Mucosa of rectum (tissue), 2 donors: ENCODE results near the gene CPLANE2.

Source experiments
- H3K27ac ChIP-seq, 2 donors: one replicate each; pipeline ENCODE4 v1.7.0; 2013; ENCODE audit warnings: inconsistent platforms in 2 of 2, low read depth in 2 of 2, low read length in 2 of 2
- H3K27me3 ChIP-seq, 2 donors: one replicate each; pipeline ENCODE4 v1.7.0; 2013; ENCODE audit warnings: low read length in 2 of 2; ENCODE audit not compliant: control insufficient read depth in 2 of 2, insufficient read depth in 2 of 2
- H3K36me3 ChIP-seq, 2 donors: one replicate each; pipeline ENCODE4 v1.7.0; 2013; ENCODE audit warnings: low read length in 2 of 2; ENCODE audit not compliant: control insufficient read depth in 2 of 2, insufficient read depth in 2 of 2
- H3K4me1 ChIP-seq, 2 donors: one replicate each; pipeline ENCODE4 v1.7.0; 2013; ENCODE audit warnings: low read length in 2 of 2, mild to moderate bottlenecking in 1 of 2; ENCODE audit not compliant: control insufficient read depth in 2 of 2, insufficient read depth in 2 of 2
- H3K4me3 ChIP-seq, 2 donors: one replicate each; pipeline ENCODE4 v1.7.0; 2013; ENCODE audit warnings: low read length in 2 of 2
- H3K9ac ChIP-seq, 2 donors: one replicate each; pipeline ENCODE4 v1.7.0; 2013; ENCODE audit warnings: low read length in 2 of 2, low read depth in 1 of 2, mild to moderate bottlenecking in 1 of 2
- H3K9me3 ChIP-seq, 2 donors: one replicate each; pipeline ENCODE4 v1.7.0; 2013; ENCODE audit warnings: low read length in 2 of 2; ENCODE audit not compliant: control insufficient read depth in 2 of 2
- donor health status: healthy.
- donor health status: Normal muscosa, but diverticular disease.

The CPLANE2 gene

GRCh38 chr1:16210581-16210980, 26.4 kb downstream of the CPLANE2 start:
- Histone ChIP-seq H3K27ac (no peak overlapping the region), H3K9me3 (no peaks in the 10 kb centered on the region), H3K4me1 (peaks cover 10 to 16% of the 10 kb centered on the region in 2 donors), H3K27me3 (no peaks in the 10 kb centered on the region), H3K9ac (no peak overlapping the region), H3K36me3 (no peaks in the 10 kb centered on the region), H3K4me3 (no peak overlapping the region)

GRCh38 chr1:16209847-16210407, 27.1 kb downstream of the CPLANE2 start:
- H3K9ac ChIP-seq: no peak overlapping the region
- peaks cover 10 to 16% of the 10 kb centered on the region in 2 donors for H3K4me1 ChIP-seq
- no peak overlapping the region for H3K27ac ChIP-seq
- no peak overlapping the region for H3K4me3 ChIP-seq
- H3K9me3 ChIP-seq: no peaks in the 10 kb centered on the region
- H3K36me3 ChIP-seq: no peaks in the 10 kb centered on the region
- no peaks in the 10 kb centered on the region for H3K27me3 ChIP-seq

- no peak overlapping the region for H3K4me3 ChIP-seq
- H3K4me1 ChIP-seq: peaks cover 10 to 16% of the 10 kb centered on the region in 2 donors
- no peak overlapping the region for H3K27ac ChIP-seq
These were observed 27.7 kb downstream of the CPLANE2 start for GRCh38 chr1:16209132-16209846.

GRCh38 chr1:16208270-16208987, 28.6 kb downstream of the CPLANE2 start:
- no peak overlapping the region for H3K4me3 ChIP-seq
- peaks cover 10 to 16% of the 10 kb centered on the region in 2 donors for H3K4me1 ChIP-seq
- H3K27ac ChIP-seq: no peak overlapping the region
- peaks cover 0 to 8% of the 10 kb centered on the region in 2 donors for H3K36me3 ChIP-seq
- no peaks in the 10 kb centered on the region for H3K27me3 ChIP-seq
- no peak overlapping the region for H3K9ac ChIP-seq
- H3K9me3 ChIP-seq: no peaks in the 10 kb centered on the region

More at GRCh38 chr1:16209132-16209846, 27.7 kb downstream of the CPLANE2 start:
- no peaks in the 10 kb centered on the region for H3K9me3 ChIP-seq
- H3K9ac ChIP-seq: no peak overlapping the region
- H3K36me3 ChIP-seq: peaks cover 0 to under 1% of the 10 kb centered on the region in 2 donors
- no peaks in the 10 kb centered on the region for H3K27me3 ChIP-seq

GRCh38 chr1:16207318-16208269, 29.4 kb downstream of the CPLANE2 start:
- Histone ChIP-seq H3K9ac (peak overlapping the region; percentile 74 to 80), H3K36me3 (peaks cover 0 to 8% of the 10 kb centered on the region in 2 donors), H3K27me3 (no peaks in the 10 kb centered on the region), H3K9me3 (no peaks in the 10 kb centered on the region), H3K27ac (peak overlapping the region; percentile 96), H3K4me3 (peak overlapping the region; percentile 63 to 78), H3K4me1 (peaks cover 10 to 16% of the 10 kb centered on the region in 2 donors)

DNA sequence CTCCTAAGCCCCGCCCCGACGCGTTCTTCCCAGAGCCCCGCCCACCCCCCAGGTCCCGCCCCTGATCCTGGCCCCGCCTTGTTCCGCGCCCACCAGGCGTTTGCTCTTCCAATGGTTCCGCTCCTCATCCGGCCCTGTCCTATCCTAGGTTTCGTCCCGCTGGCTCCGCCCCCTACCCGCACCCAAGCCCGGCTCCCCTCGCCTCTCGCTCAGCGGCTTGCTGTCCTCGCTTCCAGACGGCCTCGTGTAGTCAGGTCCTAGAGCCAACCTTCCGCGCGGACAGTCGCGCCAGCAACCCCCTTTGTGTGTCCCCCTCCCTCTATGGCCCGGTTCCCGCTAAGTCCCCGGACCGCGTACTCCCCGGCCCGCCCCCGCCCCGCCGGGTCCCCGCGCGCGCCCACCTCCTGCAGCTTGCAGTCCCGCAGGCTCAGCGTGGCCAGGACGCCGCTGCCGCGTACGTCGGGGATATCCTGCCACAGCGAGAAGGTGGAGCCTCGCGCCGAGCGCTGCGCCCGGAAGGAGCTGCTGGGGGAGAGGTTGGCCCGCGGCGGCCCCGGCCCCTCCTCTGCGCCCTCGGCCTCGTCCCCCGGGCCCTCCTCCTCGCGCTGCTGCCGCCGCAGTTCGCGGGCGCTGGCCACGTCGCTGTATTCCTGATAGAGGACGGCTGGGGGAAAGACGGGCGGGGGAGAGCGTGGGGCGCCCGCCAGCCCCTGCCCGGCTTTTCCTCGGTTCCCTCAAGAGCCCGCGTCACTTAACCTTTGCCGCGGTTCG, 30.3 kb downstream of the CPLANE2 start:
- H3K9me3 ChIP-seq: no peaks in the 10 kb centered on the region
- no peaks in the 10 kb centered on the region for H3K27me3 ChIP-seq
- peaks cover 10 to 13% of the 10 kb centered on the region in 2 donors for H3K4me1 ChIP-seq
- H3K27ac ChIP-seq: peak overlapping the region; percentile 96
- H3K9ac ChIP-seq: peak overlapping the region; percentile 74 to 80
- peak overlapping the region; percentile 68 to 78 for H3K4me3 ChIP-seq
- peaks cover 0 to 8% of the 10 kb centered on the region in 2 donors for H3K36me3 ChIP-seq

DNA sequence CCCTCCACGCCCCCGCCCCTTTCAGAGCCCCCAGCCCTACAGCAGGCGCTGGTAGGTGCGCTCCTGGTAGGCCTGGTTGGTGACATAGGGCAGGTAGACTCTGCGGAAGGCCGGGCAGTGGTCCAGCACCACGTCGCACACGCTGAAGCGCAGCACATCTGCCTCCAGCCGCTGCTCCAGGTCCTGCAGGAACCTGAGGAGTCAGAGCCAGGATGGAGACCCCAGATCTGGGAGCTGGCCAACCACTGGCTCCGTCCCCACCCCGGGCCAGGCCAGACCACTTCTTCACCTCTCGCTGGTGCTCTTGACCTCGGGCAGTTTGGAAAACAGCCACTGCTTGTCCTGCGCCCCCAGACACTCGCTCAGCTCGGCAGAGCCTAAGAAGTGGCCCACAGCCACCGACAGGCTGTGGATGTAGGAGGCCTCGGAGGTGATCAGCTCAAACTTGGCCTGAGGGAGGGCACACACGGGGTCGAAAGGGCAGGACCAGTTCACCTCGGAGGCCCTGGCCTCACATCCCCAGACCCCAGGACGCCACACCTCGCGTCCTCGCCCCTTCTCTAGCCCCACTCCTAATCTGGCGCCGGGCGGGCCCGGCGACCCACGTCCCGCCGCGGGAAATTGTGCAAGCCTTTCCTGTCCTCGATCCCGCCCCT, 31.0 kb downstream of the CPLANE2 start:
- Histone ChIP-seq H3K9ac (peak overlapping the region; percentile 72 to 77), H3K27me3 (no peaks in the 10 kb centered on the region), H3K9me3 (no peaks in the 10 kb centered on the region), H3K4me1 (peaks cover 10 to 13% of the 10 kb centered on the region in 2 donors), H3K4me3 (peak overlapping the region; percentile 68 to 75), H3K27ac (peak overlapping the region; percentile 64 to 96), H3K36me3 (peaks cover 0 to 15% of the 10 kb centered on the region in 2 donors)

DNA sequence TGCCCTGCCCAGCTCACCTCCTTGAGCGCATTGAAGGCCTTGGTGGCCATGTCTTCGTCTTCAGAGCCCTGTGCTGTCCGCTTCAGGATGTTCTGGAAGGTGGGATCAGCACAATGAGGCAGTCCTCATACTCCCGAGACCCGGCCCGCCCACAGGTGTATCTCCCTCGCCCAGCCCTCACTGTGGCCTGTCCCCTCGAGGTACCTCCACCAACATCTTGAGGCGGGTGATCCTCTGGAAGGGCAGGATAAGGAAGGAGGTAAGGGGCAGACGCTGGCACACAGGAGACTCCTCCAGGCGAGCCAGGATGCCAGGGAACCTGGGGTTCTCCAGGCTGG, 31.7 kb downstream of the CPLANE2 start:
- no peaks in the 10 kb centered on the region for H3K9me3 ChIP-seq
- H3K36me3 ChIP-seq: peaks cover 0 to 15% of the 10 kb centered on the region in 2 donors
- H3K27ac ChIP-seq: no peak overlapping the region
- H3K4me3 ChIP-seq: no peak overlapping the region
- no peak overlapping the region for H3K9ac ChIP-seq
- H3K27me3 ChIP-seq: no peaks in the 10 kb centered on the region
- peaks cover 10 to 13% of the 10 kb centered on the region in 2 donors for H3K4me1 ChIP-seq
